Natural killer cell (primary cell): ENCODE measurements around the gene HTRA3. TPM values are rescaled to one million over a fixed set of nuclear protein-coding genes. Genes with fewer than 3 reads are reported as not detected.

ENCODE experiments used
- ATAC-seq, 3 donors: fragments of 150-1000 bp in 2 of 3; fragments of 200-7000 bp in 1 of 3; cut with Tn5 transposase; 1 replicate in 1 of 3; 2 replicates in 2 of 3; pipeline ENCODE4 v1.10.0; 2021; ENCODE audit warnings: mild to moderate bottlenecking in 2 of 3, moderate library complexity in 2 of 3
- DNase-seq, 2 donors: peaks; one replicate each; pipeline versions ENCODE4 v3.0.0 to v3.0.0-alpha.2; 2013 to 2021; ENCODE audit warnings: mixed read lengths in 1 of 2
- H3K27ac ChIP-seq: one replicate; pipeline ENCODE4 v1.5.1; 2013; ENCODE audit warnings: mild to moderate bottlenecking, low read length
- H3K27me3 ChIP-seq: one replicate; pipeline ENCODE4 v1.6.1; 2013; ENCODE audit warnings: low read length; ENCODE audit not compliant: control insufficient read depth, insufficient read depth
- H3K36me3 ChIP-seq: one replicate; pipeline ENCODE4 v1.6.1; 2013; ENCODE audit warnings: low read length; ENCODE audit not compliant: control insufficient read depth, insufficient read depth
- H3K4me1 ChIP-seq: one replicate; pipeline ENCODE4 v1.6.1; 2013; ENCODE audit warnings: low read length; ENCODE audit not compliant: control insufficient read depth, insufficient read depth
- H3K4me3 ChIP-seq: one replicate; pipeline ENCODE4 v1.5.1; 2013; ENCODE audit warnings: low read length
- H3K9me3 ChIP-seq: one replicate; pipeline ENCODE4 v1.6.1; 2013; ENCODE audit warnings: low read length; ENCODE audit not compliant: control insufficient read depth, insufficient read depth
- H3K27ac Mint-ChIP-seq, 2 donors: one replicate each; pipeline ENCODE4 v1.8.0; 2022; ENCODE audit warnings: mild to moderate bottlenecking in 2 of 2, mixed read lengths in 2 of 2, moderate library complexity in 1 of 2
- H3K27me3 Mint-ChIP-seq, 2 donors: one replicate each; pipeline ENCODE4 v1.8.0; 2022; ENCODE audit warnings: low read depth in 2 of 2, mixed read lengths in 2 of 2
- H3K36me3 Mint-ChIP-seq: one replicate; pipeline ENCODE4 v1.8.0; 2022; ENCODE audit warnings: mixed read lengths
- H3K4me1 Mint-ChIP-seq, 2 donors: one replicate each; pipeline ENCODE4 v1.8.0; 2022; ENCODE audit warnings: mixed read lengths in 2 of 2
- H3K4me3 Mint-ChIP-seq: one replicate; pipeline ENCODE4 v1.8.0; 2022; ENCODE audit warnings: mild to moderate bottlenecking, moderate library complexity, mixed read lengths
- H3K9me3 Mint-ChIP-seq, 2 donors: one replicate each; pipeline ENCODE4 v1.8.0; 2022; ENCODE audit warnings: mixed read lengths in 2 of 2
- CTCF ChIP-seq: fragments of 200-600 bp; IDR thresholded peaks from one replicate; pipeline ENCODE4 v1.8.0; 2022; ENCODE audit warnings: antibody characterized with exemption
- WGBS: methylation state at CpG from one replicate; pipeline ENCODE4 v1.1.7; 2013; ENCODE audit warnings: missing lambda C conversion rate; ENCODE audit not compliant: insufficient coverage; 5-methylcytosine and 5-hydroxymethylcytosine counted together
- intact Hi-C: fragments of 100-400 bp; cut with micrococcal nuclease; formaldehyde crosslinking; loops from one replicate; pipeline ENCODE4 v1.14.2; 2022
- total RNA-seq, 4 donors: library from RNA; stranded (reverse); fragments of 120-200 nt in 1 of 4; gene quantifications; one replicate each; pipeline versions ENCODE4 v1.2.3 to v1.2.4, GENCODE V29; 2013 to 2022

Gene HTRA3
- total RNA-seq, 3 donors from 2014 or later (not counting 1 experiment from before 2014, with no cell fraction given): not detected

- TF ChIP-seq CTCF: no peak
- H3K27me3 ChIP-seq: no peaks in the 10 kb centered on the region
- Mint-ChIP-seq H3K36me3 (no peaks in the 10 kb centered on the region), H3K4me1 (no peaks in the 10 kb centered on the region), H3K27ac (no peak overlapping the region), H3K27me3 (peaks cover 0 to 18% of the 10 kb centered on the region in 2 donors), H3K9me3 (no peaks in the 10 kb centered on the region), H3K4me3 (no peak overlapping the region)
- ATAC-seq (no peak), DNase-seq (no peak)
- H3K27ac ChIP-seq: no peak overlapping the region
- H3K36me3 ChIP-seq: no peaks in the 10 kb centered on the region
- no peaks in the 10 kb centered on the region for H3K9me3 ChIP-seq
- no peak overlapping the region for H3K4me3 ChIP-seq
- 89% methylated on average over 3 of the region's 3 CpGs for WGBS
- intact Hi-C loops: no loop called here
- H3K4me1 ChIP-seq: no peaks in the 10 kb centered on the region
These were observed 42.5 kb downstream of the HTRA3 start for GRCh38 chr4:8312069-8312445.

GRCh38 chr4:8312976-8313375 is 43.4 kb downstream of the HTRA3 start:
- H3K36me3 Mint-ChIP-seq: no peaks in the 10 kb centered on the region
- H3K27ac Mint-ChIP-seq: no peak overlapping the region
- intact Hi-C loops: no loop called here
- no peaks in the 10 kb centered on the region for H3K9me3 ChIP-seq
- no peak overlapping the region for H3K4me3 Mint-ChIP-seq
- DNase-seq (no peak), ATAC-seq (no peak)
- H3K27ac ChIP-seq: no peak overlapping the region
- peaks cover 0 to 18% of the 10 kb centered on the region in 2 donors for H3K27me3 Mint-ChIP-seq
- H3K4me3 ChIP-seq: no peak overlapping the region
- H3K36me3 ChIP-seq: no peaks in the 10 kb centered on the region
- H3K4me1 Mint-ChIP-seq: no peaks in the 10 kb centered on the region
- no peak for TF ChIP-seq CTCF
- H3K9me3 Mint-ChIP-seq: no peaks in the 10 kb centered on the region
- H3K4me1 ChIP-seq: no peaks in the 10 kb centered on the region
- H3K27me3 ChIP-seq: no peaks in the 10 kb centered on the region

- Mint-ChIP-seq H3K9me3 (no peaks in the 10 kb centered on the region), H3K27me3 (peaks cover 0 to 18% of the 10 kb centered on the region in 2 donors), H3K36me3 (no peaks in the 10 kb centered on the region), H3K4me3 (no peak overlapping the region), H3K4me1 (no peaks in the 10 kb centered on the region), H3K27ac (no peak overlapping the region)
- Histone ChIP-seq H3K4me1 (no peaks in the 10 kb centered on the region), H3K9me3 (no peaks in the 10 kb centered on the region), H3K4me3 (no peak overlapping the region), H3K36me3 (no peaks in the 10 kb centered on the region), H3K27ac (no peak overlapping the region), H3K27me3 (no peaks in the 10 kb centered on the region)
- 81% methylated on average over 5 of the region's 5 CpGs for WGBS
- intact Hi-C loops: no loop called here
- TF ChIP-seq CTCF: no peak
- no peak for ATAC-seq
- DNase-seq: no peak
These were observed 45.2 kb downstream of the HTRA3 start for GRCh38 chr4:8314691-8315255.
